Pancreas (tissue), 10 donors: ENCODE data around the gene RHOBTB1. TPM values are rescaled to one million over a fixed set of nuclear protein-coding genes. Genes with fewer than 3 reads are reported as not detected.

Experiments
- ATAC-seq, 4 donors: fragments of 200-7000 bp; cut with Tn5 transposase; one replicate each; pipeline versions ENCODE4 v1.8.0 to v1.9.1; 2020; ENCODE audit warnings: mild to moderate bottlenecking in 4 of 4, moderate library complexity in 4 of 4
- DNase-seq, 6 donors: peaks; one replicate each; pipeline ENCODE4 v3.0.0-alpha.2; 2020
- FAIRE-seq: peaks from 2 replicates; lab custom pipeline; 2012; peaks lifted over from hg19 to GRCh38; lab: Jason Lieb, UNC
- H3K27ac ChIP-seq, 4 donors: fragments of 200-600 bp; sonication (generic); 1 replicate in 3 of 4; 2 replicates in 1 of 4; pipeline versions ENCODE4 v1.5.0 to v1.8.0; 2020
- H3K27me3 ChIP-seq, 4 donors: fragments of 200-600 bp; one replicate each; pipeline ENCODE4 v1.8.0; 2021
- H3K36me3 ChIP-seq, 3 donors: fragments of 200-600 bp; sonication (generic) in 1 of 3; one replicate each; pipeline versions ENCODE4 v1.5.0 to v1.8.0; 2020 to 2021
- H3K4me1 ChIP-seq, 3 donors: fragments of 200-600 bp; one replicate each; pipeline ENCODE4 v1.8.0; 2021
- H3K4me3 ChIP-seq, 4 donors: fragments of 200-600 bp; sonication (generic) in 2 of 4; one replicate each; pipeline versions ENCODE4 v1.5.0 to v1.8.0; 2020 to 2021
- H3K9me3 ChIP-seq, 4 donors: fragments of 200-600 bp; one replicate each; pipeline ENCODE4 v1.8.0; 2021
- WGBS, 2 donors: extraction: QIAGEN DNeasy Blood & Tissue Kit; methylation state at CpG; one replicate each; pipeline ENCODE4 v1.1.7; 2013; 5-methylcytosine and 5-hydroxymethylcytosine counted together
- intact Hi-C, 3 donors: fragments of 100-400 bp; cut with DNase I; formaldehyde crosslinking; loops; one replicate each; pipeline versions ENCODE4 v1.11.1 to v1.14.2; 2022
- polyA plus RNA-seq, 2 donors: library from polyadenylated mRNA; stranded (reverse); fragments of 200-250 nt; gene quantifications; one replicate each; pipeline ENCODE4 v1.2.3, GENCODE V29; 2013
- total RNA-seq, 6 donors: library from RNA; stranded (reverse); fragmentation: NEBNext Ultra II Directional in 4 of 6; extraction: Animal tissue kit (Norgen Biotek cat#: 25700) in 4 of 6; gene quantifications; one replicate each; pipeline versions ENCODE4 v1.2.1 to v1.2.4, GENCODE V29; 2021 to 2023
- TF ChIP-seq, protein P1 (sequence below), 4 donors: fragments of 200-600 bp; sonication (generic) in 3 of 4; IDR thresholded peaks; one replicate each; pipeline versions ENCODE4 v1.5.0 to v1.8.0; 2021; ENCODE audit warnings: antibody characterized with exemption in 4 of 4
- donor health status: healthy with polysubstance abuse.
- donor health status: DM: no; HTN: no; CAD: no; lungs with moderate emphysema.
- donor health status: DM: no; HTN: no; CAD: no.
- donor health status: control.
- donor health status: control.
- donor health status: Bipolar disorder and iron deficiency.
- donor health status: DM: yes; HTN: yes; CAD: no.
- donor health status: DM: no; HTN: no; CAD: no.
- donor health status: DM: no; HTN: no; CAD: no.
- donor health status: DM: yes; HTN: yes; CAD: no.

RHOBTB1 gene
- total and polyA plus RNA-seq, 8 donors, result 4.0 to 11.3 (median 7.0) TPM

DNA sequence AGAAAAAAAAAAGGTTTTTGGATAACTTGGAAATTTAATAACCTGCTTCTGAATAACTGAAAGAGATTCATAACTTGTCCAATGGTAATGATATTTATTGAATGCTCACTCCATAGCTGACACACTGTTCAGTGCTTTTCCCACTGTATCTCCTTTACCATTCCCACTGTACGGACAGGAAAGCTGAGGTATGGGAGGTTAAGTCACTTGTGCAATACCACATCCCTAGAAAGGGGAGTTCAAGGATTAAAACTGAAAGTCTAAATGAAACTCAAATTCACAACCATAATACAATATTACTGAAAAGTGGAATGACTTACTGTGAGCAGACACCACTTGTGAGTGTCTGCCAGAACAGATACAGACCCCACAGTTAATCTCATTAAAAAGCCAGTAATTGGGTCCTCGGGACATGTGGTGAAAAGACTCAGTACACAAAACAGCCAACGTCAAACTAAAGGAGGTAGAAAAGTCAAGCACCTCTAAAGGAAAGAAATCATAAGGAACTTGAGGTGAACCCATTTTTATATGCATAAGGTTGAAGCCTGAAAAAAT lies 13.8 kb upstream of the RHOBTB1 start:
- Histone ChIP-seq H3K36me3 (no peaks in the 10 kb centered on the region), H3K27ac (no peak overlapping the region), H3K27me3 (no peaks in the 10 kb centered on the region), H3K4me1 (peaks cover 0 to 35% (median 19%) of the 10 kb centered on the region in 3 donors), H3K9me3 (no peaks in the 10 kb centered on the region), H3K4me3 (no peak overlapping the region)
- FAIRE-seq (no peak), DNase-seq (no peak), ATAC-seq (no peak)
- intact Hi-C loops, result no loop called here
- TF ChIP-seq, protein P1, sequence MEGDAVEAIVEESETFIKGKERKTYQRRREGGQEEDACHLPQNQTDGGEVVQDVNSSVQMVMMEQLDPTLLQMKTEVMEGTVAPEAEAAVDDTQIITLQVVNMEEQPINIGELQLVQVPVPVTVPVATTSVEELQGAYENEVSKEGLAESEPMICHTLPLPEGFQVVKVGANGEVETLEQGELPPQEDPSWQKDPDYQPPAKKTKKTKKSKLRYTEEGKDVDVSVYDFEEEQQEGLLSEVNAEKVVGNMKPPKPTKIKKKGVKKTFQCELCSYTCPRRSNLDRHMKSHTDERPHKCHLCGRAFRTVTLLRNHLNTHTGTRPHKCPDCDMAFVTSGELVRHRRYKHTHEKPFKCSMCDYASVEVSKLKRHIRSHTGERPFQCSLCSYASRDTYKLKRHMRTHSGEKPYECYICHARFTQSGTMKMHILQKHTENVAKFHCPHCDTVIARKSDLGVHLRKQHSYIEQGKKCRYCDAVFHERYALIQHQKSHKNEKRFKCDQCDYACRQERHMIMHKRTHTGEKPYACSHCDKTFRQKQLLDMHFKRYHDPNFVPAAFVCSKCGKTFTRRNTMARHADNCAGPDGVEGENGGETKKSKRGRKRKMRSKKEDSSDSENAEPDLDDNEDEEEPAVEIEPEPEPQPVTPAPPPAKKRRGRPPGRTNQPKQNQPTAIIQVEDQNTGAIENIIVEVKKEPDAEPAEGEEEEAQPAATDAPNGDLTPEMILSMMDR (IDR thresholded peaks at IDR 0.05), result no peak
- 92% methylated on average over 3 of the region's 3 CpGs for WGBS, 2 donors

DNA sequence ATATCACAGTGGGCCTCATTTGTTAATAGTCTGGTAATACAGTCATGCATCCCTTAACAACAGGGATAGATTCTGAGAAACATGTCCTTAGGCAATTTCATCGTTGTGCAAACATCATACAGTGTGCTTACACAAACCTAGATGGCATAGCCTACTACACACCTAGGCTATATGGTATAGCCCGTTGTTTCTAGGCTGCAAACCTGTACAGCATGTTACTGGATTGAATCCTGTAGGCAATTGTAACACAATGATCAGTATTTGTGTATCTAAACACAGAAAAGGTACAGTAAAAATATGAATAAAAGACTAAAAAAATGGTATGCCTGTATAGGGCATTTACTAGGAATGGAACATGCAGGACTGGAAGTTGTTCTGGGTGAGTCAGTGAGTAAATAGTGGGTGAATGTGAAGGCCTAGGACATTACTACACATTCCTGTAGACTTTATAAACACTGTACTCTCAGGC lies 12.0 kb upstream of the RHOBTB1 start:
- ATAC-seq, result peak; percentile 71 to 89 (median 84)
- WGBS, 2 donors, result 74 to 84% methylated on average over 2 of the region's 2 CpGs
- H3K27ac ChIP-seq, result peak overlapping the region in 1 of 4 donors; percentile 11
- intact Hi-C loops, result no loop called here
- no peaks in the 10 kb centered on the region for H3K36me3 ChIP-seq
- H3K27me3 ChIP-seq, result no peaks in the 10 kb centered on the region
- no peak for DNase-seq
- TF ChIP-seq, protein P1 (IDR thresholded peaks at IDR 0.05), result no peak
- no peaks in the 10 kb centered on the region for H3K9me3 ChIP-seq
- H3K4me1 ChIP-seq, result peaks cover 0 to 38% (median 24%) of the 10 kb centered on the region in 3 donors
- FAIRE-seq, result no peak
- H3K4me3 ChIP-seq, result no peak overlapping the region

GRCh38 chr10:60955316-60955715 lies 11.3 kb upstream of the RHOBTB1 start:
- Histone ChIP-seq H3K9me3 (no peaks in the 10 kb centered on the region), H3K36me3 (no peaks in the 10 kb centered on the region), H3K27ac (no peak overlapping the region), H3K27me3 (no peaks in the 10 kb centered on the region), H3K4me1 (peaks cover 0 to 38% (median 24%) of the 10 kb centered on the region in 3 donors), H3K4me3 (no peak overlapping the region)
- FAIRE-seq (no peak), DNase-seq (no peak), ATAC-seq (no peak)
- TF ChIP-seq, protein P1 (IDR thresholded peaks at IDR 0.05), result no peak
- intact Hi-C loops, result no loop called here

DNA sequence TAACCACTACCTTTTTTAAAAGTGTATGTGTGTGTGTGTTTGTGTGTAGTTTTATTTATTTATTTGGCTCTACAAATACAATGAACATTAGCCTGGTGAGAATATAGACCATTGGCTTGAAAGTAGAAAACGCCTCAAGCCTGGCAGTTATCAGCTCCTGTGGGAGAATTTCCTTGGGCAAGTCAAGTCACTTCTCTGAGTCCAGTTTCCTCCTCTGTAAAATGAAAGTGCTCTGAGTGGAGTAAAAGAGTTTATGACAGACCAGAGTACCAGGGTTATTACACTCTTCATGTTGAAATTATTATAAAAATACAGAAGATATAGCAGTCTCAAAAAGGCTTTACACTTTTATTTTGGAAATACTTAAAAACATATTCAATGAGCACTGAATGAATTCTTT lies 10.1 kb upstream of the RHOBTB1 start:
- intact Hi-C loops, result no loop called here

GRCh38 chr10:60953420-60953819 lies 9.4 kb upstream of the RHOBTB1 start:
- no peak for FAIRE-seq
- Histone ChIP-seq H3K4me3 (no peak overlapping the region), H3K4me1 (peaks cover 0 to 38% (median 24%) of the 10 kb centered on the region in 3 donors), H3K27ac (peak overlapping the region in 2 of 4 donors; percentile 47 to 53), H3K27me3 (no peaks in the 10 kb centered on the region), H3K9me3 (no peaks in the 10 kb centered on the region), H3K36me3 (no peaks in the 10 kb centered on the region)
- WGBS, 2 donors, result 34 to 47% methylated on average over 3 of the region's 3 CpGs
- no peak for ATAC-seq
- DNase-seq, result no peak
- TF ChIP-seq, protein P1 (IDR thresholded peaks at IDR 0.05), result no peak
- intact Hi-C loops, result no loop called here

More for the DNA sequence above, 10.1 kb upstream of the RHOBTB1 start:
- no peak overlapping the region for H3K4me3 ChIP-seq
- H3K27ac ChIP-seq, result no peak overlapping the region
- no peaks in the 10 kb centered on the region for H3K36me3 ChIP-seq
- no peak for FAIRE-seq
- no peaks in the 10 kb centered on the region for H3K9me3 ChIP-seq
- 41 to 43% methylated on average over 1 of the region's 1 CpG for WGBS, 2 donors
- ATAC-seq, result peak in 2 of 4 donors; percentile 17 to 20
- no peaks in the 10 kb centered on the region for H3K27me3 ChIP-seq
- TF ChIP-seq, protein P1 (IDR thresholded peaks at IDR 0.05), result no peak
- DNase-seq, result no peak
- peaks cover 0 to 38% (median 24%) of the 10 kb centered on the region in 3 donors for H3K4me1 ChIP-seq
